ENCODE measurements around the gene FSTL5. TPM values are rescaled to one million over a fixed set of nuclear protein-coding genes. Genes with fewer than 3 reads are reported as not detected.

The FSTL5 gene
- total RNA-seq, 1 experiment from 2014 or later: not detected

DNA sequence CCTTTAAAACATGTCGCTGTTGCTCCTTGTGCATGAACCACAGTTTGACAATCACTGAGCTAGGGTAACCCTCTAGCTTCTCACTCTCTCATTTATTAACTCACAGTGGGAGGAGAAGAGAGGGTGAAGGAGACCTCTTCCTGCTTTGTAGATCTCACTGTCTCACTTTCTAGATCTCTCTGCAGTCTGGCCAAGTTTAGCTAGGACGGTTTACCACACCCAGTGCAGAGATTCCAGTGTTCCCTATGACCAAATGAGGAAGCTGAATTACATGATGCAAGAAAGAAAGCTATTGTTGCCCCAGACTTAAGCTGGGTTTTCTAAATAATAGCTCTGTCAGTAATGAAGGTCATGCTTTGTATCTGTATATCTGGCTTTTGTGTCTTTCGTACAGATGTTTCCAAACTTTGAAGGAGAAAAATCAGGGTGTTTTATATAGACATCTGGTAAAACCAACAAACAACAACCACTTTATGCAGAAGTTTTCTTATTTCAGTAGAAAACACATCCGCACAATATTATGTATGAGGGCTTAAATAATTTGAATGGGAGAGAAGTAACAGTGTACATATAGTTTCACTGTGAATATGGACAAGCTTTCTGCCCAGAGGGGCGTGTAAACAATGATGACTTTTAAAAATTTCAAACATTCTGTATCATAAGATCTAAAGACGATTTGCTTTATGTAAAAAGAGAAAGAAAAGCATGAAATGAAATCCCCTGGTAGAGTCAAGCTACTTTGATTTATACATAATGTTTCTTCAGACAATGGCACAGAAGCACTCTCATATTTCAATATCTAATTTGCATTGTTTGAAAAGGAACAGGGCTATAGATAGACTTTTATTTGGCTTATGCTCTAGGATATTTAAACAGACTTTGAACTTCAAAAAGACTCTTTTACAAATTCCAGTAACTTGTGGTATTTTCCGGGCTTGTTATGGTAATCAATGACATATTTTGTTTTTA lies 582.3 kb downstream of the FSTL5 start:
- H3K4me2 ChIP-seq (ENCODE audit: insufficient read depth, insufficient read length, low read length): no peak overlapping the region
- no peaks in the 10 kb centered on the region for H3K9me3 Mint-ChIP-seq
- no peak overlapping the region for H4K5ac ChIP-seq (ENCODE audit: insufficient read length, low read depth, low read length)
- no peaks in the 10 kb centered on the region for H4K20me1 ChIP-seq (ENCODE audit: control insufficient read depth, insufficient read depth, insufficient read length)
- H3K4me1 ChIP-seq (ENCODE audit: insufficient read depth, low read length): no peaks in the 10 kb centered on the region; the same call in 1 of the 2 replicates
- no peak overlapping the region for H3T11ph ChIP-seq (ENCODE audit: low read length)
- H3K27ac ChIP-seq (ENCODE audit: insufficient read length, low read depth, low read length): no peak overlapping the region
- H3K4ac ChIP-seq (ENCODE audit: low read depth, low read length): no peak overlapping the region
- no peak overlapping the region for H2BK120ac ChIP-seq (ENCODE audit: low read depth, low read length, poor library complexity, severe bottlenecking)
- no peaks in the 10 kb centered on the region for H3K79me2 ChIP-seq (ENCODE audit: insufficient read depth, low read length)
- H2BK15ac ChIP-seq (ENCODE audit: low read depth, low read length): no peak overlapping the region
- H4K91ac ChIP-seq (ENCODE audit: insufficient read length, low read depth, low read length): no peak overlapping the region
- no peaks in the 10 kb centered on the region; a peak in 1 of 7 replicates for H3K36me3 Mint-ChIP-seq (ENCODE audit: insufficient read depth in 1 of 3, low read depth in 3 of 3)
- H3K9me3 ChIP-seq (ENCODE audit: control insufficient read depth, low read depth, low read length): no peaks in the 10 kb centered on the region
- TF ChIP-seq, protein P1, sequence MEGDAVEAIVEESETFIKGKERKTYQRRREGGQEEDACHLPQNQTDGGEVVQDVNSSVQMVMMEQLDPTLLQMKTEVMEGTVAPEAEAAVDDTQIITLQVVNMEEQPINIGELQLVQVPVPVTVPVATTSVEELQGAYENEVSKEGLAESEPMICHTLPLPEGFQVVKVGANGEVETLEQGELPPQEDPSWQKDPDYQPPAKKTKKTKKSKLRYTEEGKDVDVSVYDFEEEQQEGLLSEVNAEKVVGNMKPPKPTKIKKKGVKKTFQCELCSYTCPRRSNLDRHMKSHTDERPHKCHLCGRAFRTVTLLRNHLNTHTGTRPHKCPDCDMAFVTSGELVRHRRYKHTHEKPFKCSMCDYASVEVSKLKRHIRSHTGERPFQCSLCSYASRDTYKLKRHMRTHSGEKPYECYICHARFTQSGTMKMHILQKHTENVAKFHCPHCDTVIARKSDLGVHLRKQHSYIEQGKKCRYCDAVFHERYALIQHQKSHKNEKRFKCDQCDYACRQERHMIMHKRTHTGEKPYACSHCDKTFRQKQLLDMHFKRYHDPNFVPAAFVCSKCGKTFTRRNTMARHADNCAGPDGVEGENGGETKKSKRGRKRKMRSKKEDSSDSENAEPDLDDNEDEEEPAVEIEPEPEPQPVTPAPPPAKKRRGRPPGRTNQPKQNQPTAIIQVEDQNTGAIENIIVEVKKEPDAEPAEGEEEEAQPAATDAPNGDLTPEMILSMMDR (conservative IDR thresholded peaks at IDR 0.05): no peak
- peaks cover 10 to 16% of the 10 kb centered on the region in 2 experiments for H3K4me1 Mint-ChIP-seq
- H3K9ac ChIP-seq (ENCODE audit: extremely low read depth, insufficient read length, low read length): no peak overlapping the region
- no peak overlapping the region for H3K4me3 Mint-ChIP-seq
- no peak for DNase-seq
- H2BK20ac ChIP-seq (ENCODE audit: low read depth, low read length, poor library complexity, severe bottlenecking): no peak overlapping the region
- H3K27ac Mint-ChIP-seq: no peak overlapping the region
- no peak overlapping the region for H3K14ac ChIP-seq (ENCODE audit: insufficient read depth, low read length)
- no peak overlapping the region for H4K8ac ChIP-seq (replicated peaks; ENCODE audit: insufficient read length, low read depth, low read length)
- H2BK12ac ChIP-seq (ENCODE audit: insufficient read length, low read depth, low read length): no peak overlapping the region
- H3K27me3 ChIP-seq (ENCODE audit: insufficient read depth, low read length): no peaks in the 10 kb centered on the region
- no peak overlapping the region for H3K23ac ChIP-seq (ENCODE audit: insufficient read length, low read depth, low read length)
- WGBS (ENCODE audit: extremely low coverage, insufficient read length, low lambda C conversion rate): no CpG with 5 or more reads among the region's 7 CpGs
- H3K27me3 Mint-ChIP-seq (ENCODE audit: low read depth): no peaks in the 10 kb centered on the region
- H2AK5ac ChIP-seq (ENCODE audit: insufficient read length, low read length): no peak overlapping the region
- H3K23me2 ChIP-seq (ENCODE audit: insufficient read length, low read depth, low read length, poor library complexity, severe bottlenecking): no peaks in the 10 kb centered on the region
- no peak overlapping the region for H3K18ac ChIP-seq (ENCODE audit: insufficient read length, low read depth, low read length)
- peak overlapping the region; percentile 11 for H2AFZ ChIP-seq (ENCODE audit: low read length)
- H3K56ac ChIP-seq (ENCODE audit: insufficient read length, low read depth, low read length): no peak overlapping the region
- H3K79me1 ChIP-seq (ENCODE audit: insufficient read depth, low read depth, low read length, poor library complexity, severe bottlenecking): no peaks in the 10 kb centered on the region
- no peak overlapping the region for H2BK5ac ChIP-seq (ENCODE audit: insufficient read length, low read length)

Measured in H9 (cell line).